WERI-Rb-1 (cell line): ENCODE results near the gene UNC5C.

ENCODE experiments used
- DNase-seq: peaks from one replicate; pipeline ENCODE4 v3.0.0-alpha.2; 2020
- H3K27ac ChIP-seq: fragments of 250-450 bp; sonication (Bioruptor Pico); 2 replicates; pipeline ENCODE4 v1.5.1; 2020; ENCODE audit warnings: mild to moderate bottlenecking, moderate library complexity
- H3K27me3 ChIP-seq: fragments of 250-450 bp; sonication (Bioruptor Pico); 2 replicates; pipeline ENCODE4 v1.5.1; 2021; ENCODE audit warnings: mild to moderate bottlenecking, low read depth, moderate library complexity; ENCODE audit not compliant: insufficient read depth, severe bottlenecking
- H3K36me3 ChIP-seq: fragments of 250-450 bp; sonication (Bioruptor Pico); 2 replicates; pipeline ENCODE4 v1.5.1; 2020; ENCODE audit warnings: mild to moderate bottlenecking, moderate library complexity
- H3K4me3 ChIP-seq: 2 replicates; pipeline ENCODE4 v1.5.1; 2011; ENCODE audit warnings: low read depth, mild to moderate bottlenecking, control low read depth, low read length
- H3K9me3 ChIP-seq: fragments of 250-450 bp; sonication (Bioruptor Pico); 2 replicates; pipeline ENCODE4 v1.5.1; 2021; ENCODE audit warnings: mild to moderate bottlenecking, moderate library complexity; ENCODE audit not compliant: severe bottlenecking
- CTCF ChIP-seq: IDR thresholded peaks from 2 replicates; pipeline ENCODE4 v1.5.1; 2011; ENCODE audit warnings: low read depth, mild to moderate bottlenecking, control low read depth, inconsistent platforms, low read length

Gene UNC5C

GRCh38 chr4:95507147-95507546, 41.6 kb downstream of the UNC5C start:
- H3K27me3 ChIP-seq, result no peaks in the 10 kb centered on the region
- TF ChIP-seq CTCF, result no peak
- no peaks in the 10 kb centered on the region for H3K36me3 ChIP-seq
- H3K27ac ChIP-seq, result no peak overlapping the region
- no peaks in the 10 kb centered on the region for H3K9me3 ChIP-seq
- no peak for DNase-seq
- H3K4me3 ChIP-seq, result no peak overlapping the region

GRCh38 chr4:95506264-95506663, 42.5 kb downstream of the UNC5C start:
- no peaks in the 10 kb centered on the region for H3K27me3 ChIP-seq
- no peak for DNase-seq
- no peak for TF ChIP-seq CTCF
- no peaks in the 10 kb centered on the region for H3K36me3 ChIP-seq
- H3K9me3 ChIP-seq, result no peaks in the 10 kb centered on the region
- no peak overlapping the region for H3K27ac ChIP-seq
- H3K4me3 ChIP-seq, result no peak overlapping the region

- no peak for TF ChIP-seq CTCF
- no peak overlapping the region for H3K4me3 ChIP-seq
- DNase-seq, result no peak
- no peaks in the 10 kb centered on the region for H3K27me3 ChIP-seq
- no peaks in the 10 kb centered on the region for H3K9me3 ChIP-seq
- H3K27ac ChIP-seq, result no peak overlapping the region
- no peaks in the 10 kb centered on the region for H3K36me3 ChIP-seq
Measured at GRCh38 chr4:95505799-95506198, 43.0 kb downstream of the UNC5C start.

- H3K36me3 ChIP-seq, result no peaks in the 10 kb centered on the region
- H3K27me3 ChIP-seq, result no peaks in the 10 kb centered on the region
- H3K27ac ChIP-seq, result no peak overlapping the region
- no peak for DNase-seq
- H3K4me3 ChIP-seq, result no peak overlapping the region
- no peak for TF ChIP-seq CTCF
- no peaks in the 10 kb centered on the region for H3K9me3 ChIP-seq
Measured at GRCh38 chr4:95505151-95505550, 43.6 kb downstream of the UNC5C start.

GRCh38 chr4:95504501-95504900, 44.3 kb downstream of the UNC5C start:
- TF ChIP-seq CTCF, result no peak
- Histone ChIP-seq H3K9me3 (no peaks in the 10 kb centered on the region), H3K27me3 (no peaks in the 10 kb centered on the region), H3K27ac (no peak overlapping the region), H3K36me3 (no peaks in the 10 kb centered on the region), H3K4me3 (no peak overlapping the region)
- DNase-seq, result no peak

- TF ChIP-seq CTCF, result no peak
- H3K9me3 ChIP-seq, result no peaks in the 10 kb centered on the region
- H3K27me3 ChIP-seq, result no peaks in the 10 kb centered on the region
- H3K36me3 ChIP-seq, result no peaks in the 10 kb centered on the region
- H3K4me3 ChIP-seq, result no peak overlapping the region
- no peak overlapping the region for H3K27ac ChIP-seq
- no peak for DNase-seq
Measured at GRCh38 chr4:95500361-95500760, 48.4 kb downstream of the UNC5C start.
